HG02981 (cell line): ENCODE data around the gene PLXNB1.
A peak's percentile ranks its signal among the peaks of the same experiment; 100 is the strongest.
"Not testable (repeated sequence)": the region's sequence is repeated elsewhere in the genome, so short reads cannot be mapped to it uniquely, and the experiment has no call there.

Experiments
- ATAC-seq: cut with Tn5 transposase; IDR thresholded peaks from one replicate; pipeline ENCODE4 v1.9.1; 2021; ENCODE audit warnings: mild to moderate bottlenecking, moderate library complexity; ENCODE audit not compliant: unreplicated experiment

Gene PLXNB1

GRCh38 chr3:48464713-48465221 is 34.9 kb upstream of the PLXNB1 start:
- ATAC-seq, result no peak

GRCh38 chr3:48463703-48464102 is 33.8 kb upstream of the PLXNB1 start:
- ATAC-seq, result no peak

- ATAC-seq, result not testable (repeated sequence)
Measured at GRCh38 chr3:48461767-48462166, 31.9 kb upstream of the PLXNB1 start.

GRCh38 chr3:48460517-48460902 is 30.6 kb upstream of the PLXNB1 start:
- ATAC-seq, result no peak

- no peak for ATAC-seq
Measured at GRCh38 chr3:48459773-48460516, 30.1 kb upstream of the PLXNB1 start.

GRCh38 chr3:48459331-48459730 is 29.4 kb upstream of the PLXNB1 start:
- ATAC-seq, result no peak

- no peak for ATAC-seq
Measured at GRCh38 chr3:48456456-48456855, 26.6 kb upstream of the PLXNB1 start.

- no peak for ATAC-seq
Measured at GRCh38 chr3:48451270-48451669, 21.4 kb upstream of the PLXNB1 start.

GRCh38 chr3:48446425-48447193 is 16.7 kb upstream of the PLXNB1 start, which contains the start of gene ATRIP:
ATRIP (plus strand) TSS chr3:48446737; CDS start chr3:48446846, 109 bp downstream.
- peak; percentile 86 for ATAC-seq

GRCh38 chr3:48446043-48446424 is 16.1 kb upstream of the PLXNB1 start:
- ATAC-seq, result no peak

- ATAC-seq, result no peak
Measured at GRCh38 chr3:48445277-48445882, 15.5 kb upstream of the PLXNB1 start.

GRCh38 chr3:48441940-48442339 is 12.1 kb upstream of the PLXNB1 start:
- ATAC-seq, result no peak

- ATAC-seq, result no peak
Measured at GRCh38 chr3:48440590-48440958, 10.7 kb upstream of the PLXNB1 start.

GRCh38 chr3:48439820-48440589 is 10.1 kb upstream of the PLXNB1 start, which contains the start of the genes CCDC51 and TMA7:
CCDC51 (minus strand) TSS chr3:48440119; CDS start chr3:48435128, 4,991 bp downstream.
TMA7 (plus strand) TSS chr3:48440257; CDS start chr3:48440297, 40 bp downstream.
- peak; percentile 97 for ATAC-seq

GRCh38 chr3:48437812-48438211 is 7.9 kb upstream of the PLXNB1 start:
- no peak for ATAC-seq

GRCh38 chr3:48436855-48437254 is 7.0 kb upstream of the PLXNB1 start:
- ATAC-seq, result no peak

GRCh38 chr3:48436477-48436787 is 6.5 kb upstream of the PLXNB1 start:
- no peak for ATAC-seq

- ATAC-seq, result no peak
Measured at GRCh38 chr3:48435774-48436476, 6.0 kb upstream of the PLXNB1 start.

- no peak for ATAC-seq
Measured at GRCh38 chr3:48435223-48435595, 5.3 kb upstream of the PLXNB1 start.

- no peak for ATAC-seq
Measured at GRCh38 chr3:48434591-48435222, 4.8 kb upstream of the PLXNB1 start.
